ENCODE results near the gene TLCD3B. TPM values are rescaled to one million over a fixed set of nuclear protein-coding genes. Genes with fewer than 3 reads are reported as not detected.

TLCD3B gene
- total and polyA plus RNA-seq, 4 donors = 0.05 to 0.65 TPM; not detected in 2

DNA sequence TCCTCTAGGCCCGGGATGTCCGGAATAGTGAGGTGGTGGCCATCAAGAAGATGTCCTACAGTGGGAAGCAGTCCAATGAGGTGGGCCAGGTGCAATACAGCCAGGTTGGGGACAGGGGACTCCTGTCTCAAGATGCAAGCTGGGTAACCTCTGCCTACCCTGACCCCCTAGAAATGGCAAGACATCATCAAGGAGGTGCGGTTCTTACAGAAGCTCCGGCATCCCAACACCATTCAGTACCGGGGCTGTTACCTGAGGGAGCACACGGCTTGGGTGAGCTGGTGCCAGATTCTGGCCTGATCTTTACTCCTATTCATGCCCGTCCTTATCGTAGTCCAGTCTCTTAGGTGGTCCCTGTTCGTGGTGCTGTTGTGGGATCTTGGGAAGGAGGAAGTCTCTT lies 53.0 kb downstream of the TLCD3B start:
- Histone ChIP-seq H3K27me3 (ENCODE audit: control insufficient read depth in 4 of 4, insufficient read depth in 4 of 4, low read length in 3 of 4) (no peaks in the 10 kb centered on the region), H3K9me3 (ENCODE audit: control insufficient read depth in 4 of 4, low read length in 3 of 4) (no peaks in the 10 kb centered on the region), H3K4me1 (ENCODE audit: control insufficient read depth in 4 of 4, insufficient read depth in 4 of 4, low read length in 3 of 4) (peaks cover 3 to 28% (median 22%) of the 10 kb centered on the region in 4 donors), H3K27ac (ENCODE audit: low read depth in 1 of 2, low read length in 2 of 2) (no peak overlapping the region), H3K9ac (ENCODE audit: low read depth in 1 of 2, low read length in 2 of 2) (no peak overlapping the region), H3K4me3 (ENCODE audit: low read depth in 1 of 3, low read length in 3 of 3) (no peak overlapping the region), H3K36me3 (ENCODE audit: control insufficient read depth in 4 of 4, insufficient read depth in 3 of 4, low read depth in 1 of 4, low read length in 3 of 4) (peaks cover 13 to 47% (median 40%) of the 10 kb centered on the region in 4 donors)
- no peak for DNase-seq (ENCODE audit: low spot score)
- TF ChIP-seq YY1 (IDR thresholded peaks at IDR 0.05) = no peak
- TF ChIP-seq FOXA1 (IDR thresholded peaks at IDR 0.05) = no peak
- TF ChIP-seq HNF4G (IDR thresholded peaks at IDR 0.05) = no peak
- no peak for TF ChIP-seq RAD21 (IDR thresholded peaks at IDR 0.05)
- TF ChIP-seq ATF3 (IDR thresholded peaks at IDR 0.05) = no peak
- 94% methylated on average over 9 of the region's 9 CpGs for WGBS

DNA sequence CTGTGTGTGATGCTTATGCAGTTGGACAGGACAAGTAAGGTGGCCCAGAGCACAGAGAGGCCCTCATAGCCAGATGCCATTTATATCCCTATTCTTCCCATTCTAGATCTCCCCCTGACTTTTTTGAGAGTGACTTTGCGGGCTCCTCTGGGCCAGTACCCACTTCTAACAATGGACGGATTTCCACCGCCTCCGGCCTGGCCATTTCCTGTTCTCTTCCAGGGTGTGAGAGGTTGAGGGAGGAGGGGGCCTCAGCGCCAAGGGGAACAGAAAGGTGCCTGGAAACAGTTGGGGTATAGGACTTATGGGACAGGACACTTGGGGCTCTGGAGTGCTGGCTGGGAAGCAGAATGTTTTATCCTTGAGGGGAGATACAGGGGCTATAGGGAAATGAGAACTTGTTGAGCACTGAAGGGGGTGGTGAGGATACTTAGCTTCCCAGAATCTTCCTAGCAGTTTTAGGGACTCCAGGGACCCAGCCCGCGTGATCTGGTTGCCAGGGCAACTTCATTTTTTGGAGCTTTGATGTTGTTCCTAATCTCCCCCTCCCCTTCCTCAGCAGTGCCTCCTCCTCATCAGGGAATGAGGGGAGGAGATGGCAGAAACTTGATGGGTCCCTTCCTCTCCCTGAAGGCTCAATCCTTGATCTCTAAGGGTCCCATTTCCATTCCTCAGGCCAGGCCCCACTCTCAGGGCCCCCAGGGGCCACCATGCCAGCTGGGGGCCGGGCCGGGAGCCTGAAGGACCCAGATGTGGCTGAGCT lies 53.8 kb downstream of the TLCD3B start:
- H3K27ac ChIP-seq (ENCODE audit: low read depth in 1 of 2, low read length in 2 of 2) = peak overlapping the region in 1 of 2 donors; percentile 30
- H3K36me3 ChIP-seq (ENCODE audit: control insufficient read depth in 4 of 4, insufficient read depth in 3 of 4, low read depth in 1 of 4, low read length in 3 of 4) = peaks cover 8 to 40% (median 33%) of the 10 kb centered on the region in 4 donors
- no peaks in the 10 kb centered on the region for H3K27me3 ChIP-seq (ENCODE audit: control insufficient read depth in 4 of 4, insufficient read depth in 4 of 4, low read length in 3 of 4)
- H3K4me3 ChIP-seq (ENCODE audit: low read depth in 1 of 3, low read length in 3 of 3) = no peak overlapping the region
- H3K9ac ChIP-seq (ENCODE audit: low read depth in 1 of 2, low read length in 2 of 2) = no peak overlapping the region
- DNase-seq (ENCODE audit: low spot score) = no peak
- 87% methylated on average over 9 of the region's 9 CpGs for WGBS
- TF ChIP-seq RAD21 (IDR thresholded peaks at IDR 0.05) (no peak), NR2F2 (IDR thresholded peaks at IDR 0.05) (peak; percentile 25), JUND (IDR thresholded peaks at IDR 0.05) (no peak), ATF3 (IDR thresholded peaks at IDR 0.05) (no peak), REST (IDR thresholded peaks at IDR 0.05) (no peak), HNF4G (IDR thresholded peaks at IDR 0.05) (no peak), SP1 (IDR thresholded peaks at IDR 0.05) (peak; percentile 11)
- H3K9me3 ChIP-seq (ENCODE audit: control insufficient read depth in 4 of 4, low read length in 3 of 4) = no peaks in the 10 kb centered on the region
- peaks cover 3 to 30% (median 24%) of the 10 kb centered on the region in 4 donors for H3K4me1 ChIP-seq (ENCODE audit: control insufficient read depth in 4 of 4, insufficient read depth in 4 of 4, low read length in 3 of 4)

GRCh38 chr16:29975811-29976511 lies 55.1 kb downstream of the TLCD3B start:
- no peaks in the 10 kb centered on the region for H3K9me3 ChIP-seq (ENCODE audit: control insufficient read depth in 4 of 4, low read length in 3 of 4)
- peak overlapping the region in 2 of 3 donors; percentile 8 for H3K4me3 ChIP-seq (ENCODE audit: low read depth in 1 of 3, low read length in 3 of 3)
- H3K36me3 ChIP-seq (ENCODE audit: control insufficient read depth in 4 of 4, insufficient read depth in 3 of 4, low read depth in 1 of 4, low read length in 3 of 4) = peaks cover 6 to 35% (median 25%) of the 10 kb centered on the region in 4 donors
- no peaks in the 10 kb centered on the region for H3K27me3 ChIP-seq (ENCODE audit: control insufficient read depth in 4 of 4, insufficient read depth in 4 of 4, low read length in 3 of 4)
- WGBS = 37% methylated on average over 6 of the region's 6 CpGs
- H3K4me1 ChIP-seq (ENCODE audit: control insufficient read depth in 4 of 4, insufficient read depth in 4 of 4, low read length in 3 of 4) = peaks cover 3 to 30% (median 24%) of the 10 kb centered on the region in 4 donors
- H3K27ac ChIP-seq (ENCODE audit: low read depth in 1 of 2, low read length in 2 of 2) = peak overlapping the region in 1 of 2 donors; percentile 32
- peak overlapping the region in 1 of 2 donors; percentile 24 for H3K9ac ChIP-seq (ENCODE audit: low read depth in 1 of 2, low read length in 2 of 2)
- DNase-seq (ENCODE audit: low spot score) = no peak
- TF ChIP-seq REST (IDR thresholded peaks at IDR 0.05) (no peak), ZBTB33 (IDR thresholded peaks at IDR 0.05) (no peak), GABPA (IDR thresholded peaks at IDR 0.05 in 1 of 2, conservative IDR thresholded peaks at IDR 0.05 in 1 of 2) (no peak), HNF4A (conservative IDR thresholded peaks at IDR 0.05) (no peak), ATF3 (IDR thresholded peaks at IDR 0.05) (no peak), NR2F2 (IDR thresholded peaks at IDR 0.05) (no peak), HNF4G (IDR thresholded peaks at IDR 0.05) (no peak), EGR1 (IDR thresholded peaks at IDR 0.05; ENCODE audit: low read depth in 2 of 2) (no peak), FOXA2 (IDR thresholded peaks at IDR 0.05) (no peak), RAD21 (IDR thresholded peaks at IDR 0.05) (no peak)
